Hypothalamus (tissue), 51 donors: ENCODE measurements around the gene TRDN.
"Not testable (repeated sequence)": the region's sequence is repeated elsewhere in the genome, so short reads cannot be mapped to it uniquely, and the experiment has no call there.

ENCODE experiments used
- DNase-seq, 51 donors: peaks; one replicate each; lab custom pipeline; 2025; lab: John Stamatoyannopoulos, UW

TRDN gene

DNA sequence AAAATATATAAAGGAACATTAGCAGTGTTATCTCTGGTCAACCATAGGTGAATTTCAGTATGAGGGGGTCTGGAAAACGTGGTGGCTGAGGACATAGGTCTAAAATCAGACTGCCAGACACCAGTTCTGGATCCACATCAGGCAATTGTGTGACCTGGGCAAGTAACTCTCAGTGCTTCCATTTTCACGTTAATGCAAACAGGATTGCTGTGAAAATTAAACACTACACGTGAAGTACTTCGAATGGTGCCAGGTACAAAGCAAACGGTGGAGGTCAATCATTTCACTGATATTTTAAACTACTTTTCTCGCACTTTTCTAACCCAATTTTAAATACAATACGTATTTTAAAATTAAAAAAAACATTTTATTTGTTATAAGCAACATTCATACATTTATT is 315.7 kb downstream of the TRDN start:
- DNase-seq: no peak

GRCh38 chr6:123316733-123317323 is 319.9 kb downstream of the TRDN start:
- no peak for DNase-seq

GRCh38 chr6:123314459-123314858 is 322.3 kb downstream of the TRDN start:
- not testable (repeated sequence) for DNase-seq

GRCh38 chr6:123309130-123309529 is 327.6 kb downstream of the TRDN start:
- no peak for DNase-seq

DNA sequence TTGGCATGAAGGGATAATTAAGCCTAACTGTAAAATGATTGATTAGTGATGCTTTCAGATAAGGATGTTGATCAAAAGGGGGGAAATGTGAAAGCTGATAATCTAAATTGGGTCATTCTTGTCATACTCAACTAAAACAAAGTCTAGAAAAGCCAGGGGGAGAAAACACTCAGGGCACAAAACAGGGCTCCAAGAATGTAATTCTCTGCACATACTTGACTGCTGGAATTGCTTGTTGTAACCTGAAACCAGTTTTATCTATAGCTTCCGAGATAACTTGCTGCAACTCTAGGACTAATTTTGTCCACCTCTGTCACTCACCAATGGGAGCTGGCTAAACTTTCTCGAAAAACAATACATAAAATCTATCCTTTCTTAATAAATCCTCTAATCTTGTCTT is 330.4 kb downstream of the TRDN start:
- no peak for DNase-seq

GRCh38 chr6:123295672-123296071 is 341.1 kb downstream of the TRDN start:
- DNase-seq: no peak

GRCh38 chr6:123295181-123295580 is 341.6 kb downstream of the TRDN start:
- DNase-seq: no peak

DNA sequence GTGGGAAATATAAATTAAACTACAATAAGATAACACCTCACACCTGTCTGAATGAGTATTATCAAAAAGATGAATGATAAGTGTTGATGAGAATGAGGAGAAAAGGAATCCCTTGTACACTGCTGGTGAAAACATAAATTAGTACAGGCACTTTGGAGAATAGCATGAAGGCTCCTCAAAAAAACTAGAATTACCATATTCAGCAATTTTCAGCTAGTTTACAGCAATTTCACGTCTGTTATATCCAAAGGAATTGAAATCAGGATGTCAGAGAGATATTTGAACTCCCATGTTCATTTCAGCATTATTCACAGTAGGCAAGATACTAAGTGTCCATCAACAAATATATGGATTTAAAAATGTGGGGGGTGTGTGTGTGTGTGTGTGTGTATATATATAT is 348.1 kb downstream of the TRDN start:
- DNase-seq: no peak

- no peak for DNase-seq
These were observed 360.2 kb downstream of the TRDN start for GRCh38 chr6:123276546-123276980.

GRCh38 chr6:123263981-123264380 is 372.8 kb downstream of the TRDN start:
- no peak for DNase-seq

DNA sequence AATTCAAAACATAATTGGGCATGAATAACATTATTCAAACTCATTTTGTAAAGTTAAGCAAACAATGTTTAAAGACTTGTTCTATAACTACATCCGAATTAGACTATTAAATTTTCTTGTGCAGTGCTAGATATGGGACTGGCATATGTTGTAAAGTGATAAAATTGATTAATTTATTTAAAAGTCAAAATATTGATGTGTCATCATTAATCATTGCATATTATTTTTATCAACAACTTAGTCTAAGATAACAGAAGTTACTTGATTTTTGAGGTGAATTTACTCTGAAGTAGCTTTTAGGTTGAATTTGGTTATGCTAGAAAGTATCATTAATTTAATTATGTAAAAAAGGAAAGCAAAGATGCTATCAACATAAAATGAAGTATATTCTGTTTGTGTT is 396.1 kb downstream of the TRDN start:
- no peak for DNase-seq

GRCh38 chr6:123233336-123233735 is 403.4 kb downstream of the TRDN start:
- DNase-seq: no peak

- DNase-seq: not testable (repeated sequence)
These were observed 409.0 kb downstream of the TRDN start for GRCh38 chr6:123227789-123228188.

GRCh38 chr6:123226398-123226797 is 410.4 kb downstream of the TRDN start:
- no peak for DNase-seq

DNA sequence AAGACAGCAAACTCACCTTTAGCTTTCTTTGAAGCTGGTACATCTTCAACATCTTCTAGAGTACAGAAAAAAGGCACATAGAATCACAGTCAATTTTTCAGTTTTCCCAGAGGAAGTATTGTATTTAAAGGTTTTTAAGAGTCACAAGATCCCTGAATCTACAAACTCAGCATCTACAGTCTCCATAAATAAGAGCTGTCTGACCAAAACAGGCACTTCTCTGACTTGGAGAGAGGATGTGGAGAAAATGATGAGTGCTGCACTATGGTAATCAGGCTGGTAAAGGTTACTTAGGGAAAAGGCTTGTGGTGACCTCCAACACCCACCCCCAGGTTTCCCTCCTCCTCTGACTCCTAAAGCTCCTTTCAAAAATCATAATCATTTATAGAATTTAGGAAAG is 412.7 kb downstream of the TRDN start:
- no peak for DNase-seq

- no peak for DNase-seq
These were observed 413.3 kb downstream of the TRDN start for GRCh38 chr6:123223461-123223860.

DNA sequence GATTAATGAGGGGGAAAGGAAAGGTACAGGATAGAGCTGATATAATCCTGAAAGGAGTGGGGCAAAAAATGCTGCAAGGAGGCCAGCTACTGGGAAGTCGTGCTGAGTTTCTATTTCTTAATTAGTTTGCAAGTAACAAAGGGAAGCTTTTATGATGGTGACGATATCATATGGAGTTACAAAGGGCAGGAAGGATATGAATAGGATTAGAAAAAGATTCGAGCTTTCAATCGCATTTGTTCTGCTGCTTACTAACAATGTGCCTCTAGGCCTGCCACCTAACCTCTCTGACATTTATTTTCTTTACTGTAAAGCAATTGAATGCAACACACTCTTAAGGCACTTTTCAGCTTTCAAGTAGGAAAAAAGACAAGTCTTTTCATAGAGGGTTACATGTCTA is 421.5 kb downstream of the TRDN start:
- no peak for DNase-seq

DNA sequence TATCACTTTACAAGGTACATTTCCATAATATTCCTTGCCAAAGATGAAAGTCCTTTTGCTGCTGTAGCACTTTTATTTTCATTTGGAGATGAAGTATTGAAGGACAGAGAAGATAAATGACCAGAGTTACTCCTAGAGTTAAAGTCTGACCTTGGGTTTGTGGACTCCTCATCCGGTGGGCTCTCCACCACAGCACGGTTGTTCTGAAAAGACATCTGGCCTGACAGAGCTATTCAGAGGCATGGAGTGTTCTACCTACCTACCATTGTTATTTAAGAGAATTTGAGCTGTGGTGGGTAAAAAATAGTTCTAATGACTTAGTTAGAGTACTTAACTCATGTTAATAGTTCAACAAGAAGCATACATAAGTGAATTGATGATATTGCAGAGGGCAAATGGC is 422.3 kb downstream of the TRDN start:
- DNase-seq: no peak

- DNase-seq: no peak
These were observed 422.8 kb downstream of the TRDN start for GRCh38 chr6:123213921-123214320.

GRCh38 chr6:123211777-123212545 is 424.8 kb downstream of the TRDN start:
- DNase-seq: no peak

- DNase-seq: no peak
These were observed 426.1 kb downstream of the TRDN start for GRCh38 chr6:123210645-123211044.

DNA sequence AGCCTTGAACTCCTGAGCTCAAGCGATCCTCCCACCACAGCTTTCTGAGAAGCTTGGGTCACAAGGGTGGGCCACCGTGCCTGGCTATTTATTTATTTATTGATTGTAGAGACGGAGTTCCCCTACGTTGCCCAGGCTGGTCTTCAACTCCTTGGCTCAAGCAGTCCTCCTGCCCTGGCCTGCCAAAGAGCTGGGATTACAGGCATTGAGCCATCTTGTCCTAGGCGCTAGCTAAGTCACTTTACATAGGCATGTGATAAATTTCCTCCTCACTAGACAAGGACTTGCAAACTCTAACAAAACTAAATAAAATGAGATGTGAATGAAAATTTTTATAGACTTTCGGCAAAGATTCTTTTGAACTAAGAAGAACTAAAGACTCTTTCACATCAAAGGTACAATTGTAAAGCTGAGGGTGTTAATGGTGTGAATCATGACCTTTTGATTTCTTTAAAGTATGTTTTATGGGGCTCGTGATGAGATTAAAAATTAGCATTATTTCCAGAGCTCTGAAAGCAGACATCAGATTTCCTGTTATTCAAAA is 428.7 kb downstream of the TRDN start:
- no peak for DNase-seq
